GM10847 (cell line): ENCODE measurements around the gene DAZL.

Experiments used
- POLR2A ChIP-seq: IDR thresholded peaks from 2 replicates; pipeline ENCODE4 v1.6.1; 2011; ENCODE audit not compliant: insufficient read length; ENCODE audit errors: extremely low read depth

The DAZL gene

DNA sequence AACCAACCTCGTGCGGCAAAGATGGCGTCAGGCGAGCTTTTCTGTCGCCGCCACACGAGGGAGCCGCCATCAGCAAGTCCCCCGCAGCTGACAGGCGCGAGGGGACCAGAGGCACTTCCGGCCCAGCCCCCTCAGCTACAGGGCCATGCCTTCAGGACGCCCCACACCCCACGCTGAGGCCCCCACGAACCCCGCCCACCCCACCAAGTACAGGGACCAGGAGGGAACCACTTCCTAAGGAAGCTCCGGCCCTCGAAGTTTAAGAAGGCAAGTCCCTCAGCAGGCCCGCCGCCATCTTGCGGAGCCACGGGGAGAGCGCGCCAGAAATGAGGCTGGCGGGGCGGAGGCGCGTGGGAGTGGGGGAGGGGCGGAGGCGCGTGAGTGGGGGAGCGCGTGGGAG, 790 bp downstream of the DAZL start:
- no peak for TF ChIP-seq POLR2A

DNA sequence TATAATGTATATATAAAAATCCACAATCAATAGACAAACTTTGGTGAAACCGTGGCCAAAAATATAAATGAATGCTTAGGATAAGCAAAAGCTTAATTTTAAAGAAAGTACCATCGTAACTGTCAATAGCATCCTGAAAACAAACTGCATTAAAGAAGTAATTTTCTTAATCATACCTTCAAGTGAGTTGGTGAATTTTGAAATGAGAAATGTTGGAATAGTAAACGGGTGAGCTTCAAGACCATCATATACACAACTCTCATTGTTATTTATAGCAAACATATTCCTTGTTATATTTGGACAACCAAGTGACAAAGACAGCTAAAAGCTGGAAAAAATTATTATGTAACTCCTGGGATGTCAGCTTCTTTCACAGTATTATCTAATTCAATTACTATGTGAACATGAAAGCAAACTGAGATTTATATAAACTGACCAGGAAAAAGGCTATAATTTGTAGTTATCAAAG, 3.7 kb downstream of the DAZL start:
- no peak for TF ChIP-seq POLR2A

DNA sequence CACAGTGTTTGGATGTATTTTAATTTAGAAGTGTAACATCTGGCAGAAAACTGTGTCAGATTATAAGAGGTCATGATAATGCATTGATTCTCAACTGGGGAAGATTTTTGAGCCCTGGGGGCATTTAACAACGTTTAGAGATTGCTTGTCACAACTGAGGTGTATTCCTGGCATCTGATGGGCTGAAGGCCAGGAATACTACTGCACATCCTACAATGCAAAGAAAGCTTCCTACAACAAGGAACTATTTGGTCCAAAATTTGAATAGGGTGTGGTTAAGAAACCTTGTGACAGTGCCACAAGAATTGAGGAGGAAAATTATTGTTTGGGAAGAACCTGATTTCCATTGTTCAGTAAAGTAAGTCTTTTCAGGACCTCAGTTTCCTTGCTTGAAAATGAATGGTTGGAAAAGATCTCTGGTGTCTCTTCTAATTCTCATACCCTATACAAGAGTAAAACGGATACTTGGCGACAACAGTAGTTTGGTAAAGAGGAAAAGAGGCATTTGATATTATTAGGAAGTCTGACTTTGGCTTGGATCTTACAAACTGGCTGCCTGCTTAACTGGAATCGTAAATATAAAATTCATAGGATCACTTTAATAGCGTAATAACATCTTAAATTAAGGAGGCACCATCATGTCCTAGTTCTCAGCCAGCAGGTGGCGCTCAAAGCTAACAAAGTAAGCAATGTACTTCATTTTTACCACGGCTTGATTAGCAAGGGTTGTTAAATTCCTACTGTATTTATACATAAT, 4.3 kb downstream of the DAZL start:
- TF ChIP-seq POLR2A, result no peak

DNA sequence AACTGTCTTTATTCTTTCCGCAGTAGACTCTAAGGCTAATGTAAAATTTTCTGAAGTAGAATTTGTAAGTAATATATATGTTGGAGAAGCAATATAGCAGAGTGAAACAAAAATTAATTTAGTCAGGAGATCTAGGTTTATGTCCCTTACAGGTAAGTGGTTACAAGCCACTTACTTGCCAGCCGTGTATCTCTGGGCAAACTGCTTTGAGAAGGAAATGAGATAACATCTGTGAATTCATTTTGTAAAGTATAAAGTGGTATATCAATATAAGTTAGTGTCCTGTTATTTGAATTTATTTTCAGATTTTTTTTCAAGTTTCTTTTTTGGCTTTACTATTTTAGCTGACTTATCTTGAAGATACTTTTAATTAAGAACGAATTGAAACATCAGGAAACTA, 5.5 kb downstream of the DAZL start:
- no peak for TF ChIP-seq POLR2A

DNA sequence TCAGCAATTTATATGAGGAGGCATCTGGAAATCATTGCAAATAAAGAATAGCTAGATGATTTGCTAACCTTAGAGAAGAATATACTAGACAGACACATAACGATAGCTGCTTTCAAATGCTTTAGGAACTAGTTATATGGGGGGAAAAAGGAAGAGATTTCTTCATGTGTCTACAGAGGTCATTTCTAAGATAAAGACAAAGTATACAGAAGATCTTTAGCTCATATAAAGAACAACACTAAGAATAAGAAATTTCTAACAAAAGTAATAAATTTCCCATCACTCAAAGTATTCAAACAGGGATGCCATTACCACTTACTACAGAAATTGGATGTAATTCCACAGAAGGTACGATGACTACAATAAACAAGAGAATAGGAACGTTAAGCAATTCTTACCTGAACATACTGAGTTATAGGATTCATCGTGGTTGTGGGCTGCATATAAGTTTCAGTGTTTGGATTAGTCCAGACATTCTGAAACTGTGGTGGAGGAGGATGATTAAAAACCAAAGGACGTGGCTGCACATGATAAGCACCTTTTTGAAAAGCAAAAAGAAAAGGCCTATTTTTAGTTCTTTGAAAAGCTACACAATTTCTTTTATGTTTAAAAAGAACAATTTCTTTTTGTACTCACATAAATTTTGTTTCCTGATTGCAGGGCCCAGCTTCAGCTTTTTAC, 8.7 kb downstream of the DAZL start:
- no peak for TF ChIP-seq POLR2A

DNA sequence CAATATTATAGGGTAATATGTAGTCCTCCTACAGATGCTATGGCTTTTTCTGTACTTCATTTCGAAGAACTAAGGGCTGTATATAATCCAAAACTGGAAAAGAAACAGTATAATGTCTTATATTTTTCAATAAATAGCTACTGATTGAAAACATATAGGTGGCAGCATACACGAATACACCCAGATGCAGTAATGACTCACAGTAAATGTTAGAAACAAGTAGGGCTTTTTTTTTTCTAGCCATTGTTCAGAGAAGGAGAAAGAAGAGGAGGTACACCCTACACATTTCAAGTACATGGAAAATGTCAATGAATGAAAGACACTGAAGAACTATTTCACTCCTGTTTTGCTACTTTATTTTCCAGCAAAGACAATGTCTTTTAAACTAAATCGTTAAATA, 9.4 kb downstream of the DAZL start:
- TF ChIP-seq POLR2A, result no peak

DNA sequence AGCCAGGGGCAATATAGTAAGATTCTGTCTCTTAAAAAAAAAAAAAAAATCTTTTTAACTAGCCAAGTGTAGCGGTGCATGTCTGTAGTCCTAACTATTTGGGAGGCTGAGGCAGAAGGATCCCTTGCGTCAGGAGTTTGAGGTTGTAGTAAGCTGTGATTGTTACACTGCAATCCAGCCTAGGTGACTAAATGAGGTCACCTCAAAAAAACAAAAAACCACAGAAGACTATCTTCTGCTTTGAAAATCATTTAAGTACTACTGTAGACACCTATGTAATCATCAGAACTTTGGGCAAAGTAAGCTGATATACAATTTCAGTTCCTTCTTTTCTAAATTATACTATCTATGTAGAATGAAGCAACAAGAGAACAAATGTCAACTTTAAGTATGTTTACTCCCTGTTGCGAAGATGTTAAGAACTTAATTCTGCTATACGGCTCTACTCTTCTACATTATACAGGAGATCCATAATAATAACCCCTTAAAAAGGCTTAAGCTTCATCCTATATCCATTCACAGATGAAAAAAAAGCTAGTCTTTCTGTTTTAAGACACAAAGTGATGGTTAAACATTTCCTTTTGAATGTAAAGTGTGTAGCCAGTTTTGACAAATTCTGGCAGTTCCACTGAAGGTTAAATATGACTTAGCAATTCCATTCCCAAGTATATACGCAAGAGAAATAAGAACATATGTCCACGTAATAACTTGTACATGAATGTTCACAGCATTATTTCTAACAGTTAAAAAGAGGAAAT, 15.2 kb downstream of the DAZL start:
- TF ChIP-seq POLR2A, result no peak

DNA sequence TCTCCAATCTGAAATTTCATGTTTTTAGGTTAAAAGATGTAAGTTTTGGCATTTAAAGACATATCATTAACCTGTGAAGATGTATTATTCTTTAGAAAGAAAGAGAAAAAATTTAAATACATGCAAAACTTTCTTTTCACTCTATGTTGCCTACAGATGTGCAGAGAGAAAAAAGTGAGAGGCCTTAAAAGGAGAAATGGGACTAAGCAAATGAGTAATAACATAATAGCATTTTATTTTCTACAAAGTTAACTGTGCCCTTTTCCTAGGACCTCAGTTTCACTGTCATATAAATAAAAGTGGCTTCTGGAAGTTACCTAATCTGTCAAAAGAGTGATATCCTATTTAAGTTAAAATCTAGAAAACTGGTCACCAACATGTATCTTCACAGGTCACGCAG, 16.1 kb downstream of the DAZL start:
- no peak for TF ChIP-seq POLR2A

DNA sequence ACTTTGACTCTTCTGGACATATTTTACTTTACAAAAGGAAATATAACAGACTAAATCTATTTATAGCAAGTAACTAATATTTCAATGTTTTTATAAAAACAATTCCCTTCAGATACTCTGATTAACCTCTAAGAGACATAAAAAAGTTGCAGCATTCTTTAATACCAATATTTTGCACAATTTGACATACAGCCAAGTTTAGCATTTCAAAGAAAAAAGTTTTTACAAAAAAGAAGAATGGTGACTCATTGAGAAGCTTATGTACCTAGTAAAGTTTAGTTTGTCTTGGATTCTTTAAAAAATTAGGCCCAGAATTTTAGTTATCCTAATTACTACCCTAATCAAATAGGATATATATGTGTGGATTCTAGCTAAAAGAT, 17.6 kb downstream of the DAZL start:
- no peak for TF ChIP-seq POLR2A

DNA sequence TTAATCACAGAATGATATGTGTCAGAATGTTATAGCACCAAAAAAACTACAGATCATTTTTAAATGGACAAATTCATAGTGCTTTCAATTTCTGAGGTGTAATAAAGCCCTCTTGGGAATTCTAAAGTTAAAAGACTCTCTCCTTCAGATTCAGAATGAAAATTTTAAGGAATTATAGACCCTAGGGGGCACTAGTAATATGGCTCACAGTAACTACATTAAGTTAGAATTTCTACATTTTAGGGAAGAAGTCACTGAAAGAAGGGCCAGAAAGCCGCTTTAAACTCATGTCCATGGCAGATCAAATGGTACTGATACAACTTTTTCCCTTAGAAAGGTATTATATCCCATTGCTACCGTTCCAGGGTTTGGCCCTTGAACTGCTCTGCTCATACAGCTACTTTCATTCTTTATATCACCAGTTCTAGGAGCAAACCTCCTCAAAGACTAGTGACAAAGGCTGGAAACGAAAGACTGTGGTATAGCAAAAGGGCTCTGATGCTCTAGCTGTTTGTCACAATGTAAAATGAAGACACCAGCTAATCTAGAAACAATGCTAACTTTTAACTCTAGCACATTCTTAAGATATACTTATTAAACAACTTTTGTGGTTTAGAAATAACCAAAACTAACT, 18.1 kb downstream of the DAZL start:
- no peak for TF ChIP-seq POLR2A

DNA sequence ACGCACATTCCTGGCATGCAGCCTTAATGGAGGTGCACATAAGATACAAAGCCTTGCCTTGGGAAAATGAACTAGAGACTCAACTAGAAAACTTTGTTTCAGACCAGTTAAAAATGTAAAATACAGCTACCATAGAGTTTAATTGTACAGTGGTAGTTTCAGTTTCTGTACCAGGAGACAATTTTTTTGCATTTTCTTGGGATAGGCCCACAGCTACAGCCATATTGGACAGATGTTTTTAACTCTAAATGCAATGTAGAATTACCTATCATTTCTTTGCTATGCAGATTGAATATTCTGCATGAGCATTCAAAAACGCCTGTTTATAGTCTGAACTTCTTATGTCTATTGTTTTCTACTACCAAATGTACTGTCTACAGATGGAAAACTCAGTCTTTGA, 20.3 kb downstream of the DAZL start:
- TF ChIP-seq POLR2A, result no peak

DNA sequence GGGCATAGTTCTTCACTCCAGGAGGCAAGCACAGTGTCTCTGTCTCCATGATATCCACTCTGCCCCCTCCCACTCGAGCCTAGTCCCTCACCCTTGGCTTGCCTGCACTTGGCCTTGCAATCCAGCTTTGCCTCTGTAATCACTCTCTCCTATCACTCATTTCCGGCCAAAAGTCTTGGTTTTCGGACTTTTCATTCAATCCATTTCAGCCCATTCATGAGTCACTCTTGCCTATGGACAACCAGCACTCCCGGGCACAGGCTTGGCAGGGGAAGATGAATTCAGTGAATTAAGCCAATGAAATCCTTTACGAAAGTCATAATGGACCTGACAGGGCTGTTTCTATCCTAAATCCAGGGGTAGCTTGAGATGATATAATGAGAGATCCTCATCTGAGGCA, 21.7 kb downstream of the DAZL start:
- TF ChIP-seq POLR2A, result no peak

DNA sequence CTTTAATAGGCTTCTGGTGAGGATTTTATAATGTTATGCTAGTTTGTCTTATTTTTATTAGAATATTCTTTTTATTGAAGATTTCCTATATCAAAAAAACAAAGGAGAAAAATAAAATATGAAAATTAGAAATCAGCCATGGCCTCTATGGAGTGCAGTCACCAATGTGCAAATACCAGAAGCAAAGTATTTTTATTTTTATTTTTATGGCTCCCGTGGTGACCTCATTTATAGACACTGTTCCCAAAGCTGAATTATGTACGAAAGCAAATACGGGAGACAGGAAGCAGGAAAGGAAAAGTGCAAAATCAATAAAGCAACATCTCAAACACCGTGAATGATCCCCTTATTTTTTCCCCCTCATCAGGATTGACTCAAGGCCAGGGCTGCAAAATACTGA, 35.1 kb downstream of the DAZL start:
- TF ChIP-seq POLR2A, result no peak

DNA sequence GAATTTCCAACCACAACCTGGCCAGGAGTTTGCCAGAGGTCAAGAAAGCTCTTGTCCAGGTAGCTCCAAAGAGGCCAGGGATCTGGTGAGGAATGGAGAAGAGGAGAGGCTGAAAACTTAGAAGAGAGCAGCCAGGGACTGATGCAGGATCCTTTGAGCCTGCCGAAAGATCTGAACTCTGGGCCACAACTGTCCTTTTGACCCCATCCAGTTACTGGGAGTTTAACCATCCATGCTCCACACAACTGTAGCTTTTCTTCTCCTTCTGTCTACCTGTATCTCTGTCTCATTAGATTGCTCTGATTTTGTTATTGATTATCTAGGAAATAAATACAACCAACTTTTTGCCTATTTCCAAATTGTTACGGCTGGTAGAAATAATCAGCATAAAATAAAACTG, 36.7 kb downstream of the DAZL start:
- TF ChIP-seq POLR2A, result no peak

DNA sequence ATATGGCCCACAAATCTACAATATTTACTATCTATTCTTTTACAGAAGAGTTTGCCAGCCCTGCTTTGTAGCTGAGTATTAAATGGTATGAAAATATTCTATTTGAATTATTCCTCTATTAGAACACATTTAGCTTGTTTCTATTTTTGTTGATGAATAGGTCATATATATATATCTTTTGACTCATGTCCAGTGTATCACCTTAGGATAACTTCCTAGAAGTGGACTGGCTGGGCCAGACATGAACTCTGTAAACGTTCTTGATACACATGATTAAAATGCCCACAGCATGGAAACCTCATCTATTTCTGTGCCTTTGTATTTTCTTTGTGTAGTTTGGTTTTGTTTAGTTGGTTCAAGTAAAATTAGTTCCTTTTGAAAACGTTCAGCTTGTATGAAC, 37.1 kb downstream of the DAZL start:
- TF ChIP-seq POLR2A, result no peak
